GM13976 (cell line): ENCODE data around the gene TMEM205.

Source experiments
- DNase-seq: peaks from one replicate; pipeline ENCODE4 v3.0.0; 2012; ENCODE audit warnings: low spot score
- in situ Hi-C: fragments of 300-500 bp; cut with MboI; formaldehyde crosslinking; loops from one replicate; pipeline ENCODE4 v1.12.0; 2022; ENCODE audit warnings: low sequenced_read_pairs, mixed read lengths, inconsistent platforms; ENCODE audit not compliant: unreplicated experiment
- TF ChIP-seq, protein P1 (sequence below): IDR thresholded peaks from 2 replicates; pipeline ENCODE4 v1.5.1; 2012; ENCODE audit warnings: borderline replicate concordance, mild to moderate bottlenecking; ENCODE audit not compliant: insufficient read depth; ENCODE audit errors: extremely low read depth, missing control alignments, control extremely low read depth

TMEM205 gene

GRCh38 chr19:11367528-11367927 is 21.5 kb upstream of the TMEM205 start:
- TF ChIP-seq, protein P1, sequence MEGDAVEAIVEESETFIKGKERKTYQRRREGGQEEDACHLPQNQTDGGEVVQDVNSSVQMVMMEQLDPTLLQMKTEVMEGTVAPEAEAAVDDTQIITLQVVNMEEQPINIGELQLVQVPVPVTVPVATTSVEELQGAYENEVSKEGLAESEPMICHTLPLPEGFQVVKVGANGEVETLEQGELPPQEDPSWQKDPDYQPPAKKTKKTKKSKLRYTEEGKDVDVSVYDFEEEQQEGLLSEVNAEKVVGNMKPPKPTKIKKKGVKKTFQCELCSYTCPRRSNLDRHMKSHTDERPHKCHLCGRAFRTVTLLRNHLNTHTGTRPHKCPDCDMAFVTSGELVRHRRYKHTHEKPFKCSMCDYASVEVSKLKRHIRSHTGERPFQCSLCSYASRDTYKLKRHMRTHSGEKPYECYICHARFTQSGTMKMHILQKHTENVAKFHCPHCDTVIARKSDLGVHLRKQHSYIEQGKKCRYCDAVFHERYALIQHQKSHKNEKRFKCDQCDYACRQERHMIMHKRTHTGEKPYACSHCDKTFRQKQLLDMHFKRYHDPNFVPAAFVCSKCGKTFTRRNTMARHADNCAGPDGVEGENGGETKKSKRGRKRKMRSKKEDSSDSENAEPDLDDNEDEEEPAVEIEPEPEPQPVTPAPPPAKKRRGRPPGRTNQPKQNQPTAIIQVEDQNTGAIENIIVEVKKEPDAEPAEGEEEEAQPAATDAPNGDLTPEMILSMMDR, result no peak
- no peak for DNase-seq
- in situ Hi-C loops, result no loop called here

DNA sequence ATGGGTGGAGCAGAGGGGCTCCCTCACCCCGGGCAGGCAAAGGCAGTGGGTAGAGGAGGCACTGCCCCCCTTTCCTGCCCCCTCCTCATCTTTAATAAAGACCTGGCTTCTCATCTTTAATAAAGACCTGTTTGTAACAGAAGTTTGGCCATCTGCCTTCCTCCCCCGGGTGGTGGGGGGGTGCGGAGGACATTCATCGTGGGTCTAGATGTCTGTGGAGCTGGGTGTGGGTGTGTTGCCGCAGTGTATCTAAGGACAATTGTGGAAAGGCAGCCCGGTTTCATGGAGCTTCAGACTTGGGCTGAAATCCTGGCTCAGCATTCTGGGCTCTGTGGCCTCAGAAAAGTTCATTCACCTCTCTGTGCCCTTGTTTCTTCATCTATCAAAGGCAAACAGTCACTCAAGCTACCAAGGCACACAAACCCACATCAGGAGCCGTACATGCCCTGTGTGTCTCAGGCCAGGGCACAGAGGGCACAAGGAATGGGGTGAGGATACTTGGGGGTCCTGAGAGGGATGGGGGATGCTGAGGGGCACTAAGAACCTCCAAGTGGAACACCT is 19.6 kb upstream of the TMEM205 start:
- TF ChIP-seq, protein P1, result no peak
- in situ Hi-C loops, result no loop called here
- DNase-seq, result no peak

GRCh38 chr19:11364935-11365334 is 18.9 kb upstream of the TMEM205 start:
- in situ Hi-C loops, result no loop called here
- DNase-seq, result no peak

GRCh38 chr19:11364296-11364904 is 18.3 kb upstream of the TMEM205 start:
- TF ChIP-seq, protein P1, result no peak
- no peak for DNase-seq
- in situ Hi-C loops, result no loop called here

More at GRCh38 chr19:11364935-11365334, 18.9 kb upstream of the TMEM205 start:
- TF ChIP-seq, protein P1, result no peak

- TF ChIP-seq, protein P1, result no peak
- no peak for DNase-seq
- in situ Hi-C loops, result no loop called here
Observed at GRCh38 chr19:11363881-11364280, 17.8 kb upstream of the TMEM205 start.

DNA sequence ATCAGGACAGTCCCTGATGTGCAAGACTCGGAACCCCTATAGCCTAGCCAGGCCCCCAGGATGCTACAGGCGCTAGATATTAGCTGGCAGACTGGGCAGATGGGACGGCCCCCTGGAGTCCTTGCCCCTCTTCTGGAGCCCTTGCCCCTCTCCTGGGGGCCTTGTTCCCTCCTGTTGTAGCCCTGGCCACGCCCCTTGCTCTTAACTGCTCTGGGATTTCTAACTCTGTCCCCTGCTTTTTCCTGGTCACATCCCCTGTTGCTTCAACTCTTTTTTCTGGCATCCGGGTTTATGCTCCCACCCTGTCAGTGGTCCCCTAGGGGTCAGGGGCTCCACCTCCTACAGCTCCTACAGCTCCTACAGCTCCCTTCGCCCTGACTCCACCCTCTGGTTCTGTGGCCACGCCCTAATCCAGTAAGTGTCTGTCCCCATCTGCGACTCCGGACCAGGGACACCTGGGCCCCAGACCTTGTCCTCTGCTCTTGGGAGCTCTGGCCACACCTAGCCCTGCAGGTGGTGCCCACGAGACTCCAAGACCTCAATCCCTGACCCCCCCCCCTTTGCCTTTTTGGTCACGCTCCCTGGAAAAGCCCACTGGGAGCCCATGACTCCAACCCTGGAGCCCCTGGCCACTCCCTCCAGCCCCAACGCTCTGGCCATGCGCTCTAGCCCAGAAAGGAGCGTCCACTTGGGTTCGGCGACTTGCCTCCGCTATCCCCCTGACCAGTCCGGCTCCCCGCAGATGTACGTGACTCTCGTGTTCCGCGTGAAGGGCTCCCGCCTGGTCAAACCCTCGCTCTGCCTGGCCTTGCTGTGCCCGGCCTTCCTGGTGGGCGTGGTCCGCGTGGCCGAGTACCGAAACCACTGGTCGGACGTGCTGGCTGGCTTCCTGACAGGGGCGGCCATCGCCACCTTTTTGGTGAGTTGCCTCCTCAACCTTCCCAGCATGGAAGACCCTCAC is 16.0 kb upstream of the TMEM205 start:
- no peak for DNase-seq
- TF ChIP-seq, protein P1, result no peak
- in situ Hi-C loops, result no loop called here
